ENCODE measurements around the gene EZR.

Gene EZR

DNA sequence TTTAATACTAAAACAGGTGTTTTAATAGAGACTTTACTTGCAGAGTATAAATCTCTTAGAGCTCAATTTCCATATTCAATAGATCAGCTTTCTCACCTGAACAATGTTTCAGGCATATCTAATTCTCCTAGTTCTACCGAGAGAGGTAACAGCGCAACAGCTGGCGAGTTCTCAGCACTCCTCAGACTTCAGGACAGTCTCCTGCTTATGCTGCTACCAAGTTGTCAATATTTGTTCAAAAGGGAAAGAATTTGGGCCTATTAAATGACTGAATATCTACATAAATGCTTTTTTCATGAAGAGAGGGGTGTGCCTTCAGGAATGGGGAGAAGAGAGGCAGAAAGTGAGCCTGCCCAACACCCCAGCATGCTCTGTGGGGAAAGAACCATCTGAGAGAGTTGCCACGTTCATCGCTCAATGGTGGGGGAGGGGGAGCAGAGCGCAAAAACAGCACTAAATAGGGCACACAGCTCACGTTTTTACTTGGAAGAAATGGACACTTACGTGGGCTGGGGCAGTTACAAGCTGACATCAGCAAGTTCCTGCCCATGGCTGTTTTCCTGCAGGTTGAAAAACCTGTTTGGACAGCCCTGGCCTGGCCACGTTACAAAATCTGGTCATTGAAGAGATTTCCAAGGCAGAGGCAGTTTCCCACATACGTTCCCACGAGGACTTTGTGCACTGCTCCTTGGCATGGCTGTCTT is 38.0 kb downstream of the EZR start:
- Histone ChIP-seq H3K4me1 (ENCODE audit: control insufficient read depth, insufficient read depth, low read length) (no peaks in the 10 kb centered on the region), H3K27ac (ENCODE audit: extremely low read depth, low read depth, low read length) (no peak overlapping the region), H3K9me3 (ENCODE audit: control insufficient read depth, insufficient read depth, low read depth, low read length) (no peaks in the 10 kb centered on the region), H3K4me3 (ENCODE audit: low read depth, low read length) (no peak overlapping the region), H3K36me3 (ENCODE audit: control insufficient read depth in 2 of 2, insufficient read depth in 1 of 2, low read length in 2 of 2) (peaks cover 33 to 98% of the 10 kb centered on the region in 2 experiments)
- ChIA-PET CTCF (interaction anchor here (0.9 to 1.8 kb wide), 5 partner anchors 11 to 193 kb away, joined by 3 to 6 read pairs (median 3); no protein-coding TSS in a partner anchor), POLR2A (interaction anchor here (0.9 to 1.5 kb wide), 3 partner anchors 18 to 88 kb away, joined by 3 read pairs; no protein-coding TSS in a partner anchor)
- TF ChIP-seq, protein P1, sequence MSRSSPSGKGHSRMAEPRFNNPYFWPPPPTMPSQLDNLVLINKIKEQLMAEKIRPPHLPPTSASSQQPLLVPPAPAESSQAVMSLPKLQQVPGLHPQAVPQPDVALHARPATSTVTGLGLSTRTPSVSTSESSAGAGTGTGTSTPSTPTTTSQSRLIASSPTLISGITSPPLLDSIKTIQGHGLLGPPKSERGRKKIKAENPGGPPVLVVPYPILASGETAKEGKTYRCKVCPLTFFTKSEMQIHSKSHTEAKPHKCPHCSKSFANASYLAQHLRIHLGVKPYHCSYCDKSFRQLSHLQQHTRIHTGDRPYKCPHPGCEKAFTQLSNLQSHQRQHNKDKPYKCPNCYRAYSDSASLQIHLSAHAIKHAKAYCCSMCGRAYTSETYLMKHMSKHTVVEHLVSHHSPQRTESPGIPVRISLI (tag by site-specific recombination; IDR thresholded peaks at IDR 0.05), result no peak
- no peak for TF ChIP-seq ZNF596 (tag by site-specific recombination; IDR thresholded peaks at IDR 0.05)
- no peak for TF ChIP-seq ZNF473 (tag by site-specific recombination; IDR thresholded peaks at IDR 0.05)
- no peak for TF ChIP-seq ZNF792 (tag by site-specific recombination; IDR thresholded peaks at IDR 0.05)
- TF ChIP-seq ZFP69B (tag by site-specific recombination; IDR thresholded peaks at IDR 0.05), result no peak
- no peak for TF ChIP-seq ZNF561 (tag by site-specific recombination; IDR thresholded peaks at IDR 0.05; ENCODE audit: borderline replicate concordance)

DNA sequence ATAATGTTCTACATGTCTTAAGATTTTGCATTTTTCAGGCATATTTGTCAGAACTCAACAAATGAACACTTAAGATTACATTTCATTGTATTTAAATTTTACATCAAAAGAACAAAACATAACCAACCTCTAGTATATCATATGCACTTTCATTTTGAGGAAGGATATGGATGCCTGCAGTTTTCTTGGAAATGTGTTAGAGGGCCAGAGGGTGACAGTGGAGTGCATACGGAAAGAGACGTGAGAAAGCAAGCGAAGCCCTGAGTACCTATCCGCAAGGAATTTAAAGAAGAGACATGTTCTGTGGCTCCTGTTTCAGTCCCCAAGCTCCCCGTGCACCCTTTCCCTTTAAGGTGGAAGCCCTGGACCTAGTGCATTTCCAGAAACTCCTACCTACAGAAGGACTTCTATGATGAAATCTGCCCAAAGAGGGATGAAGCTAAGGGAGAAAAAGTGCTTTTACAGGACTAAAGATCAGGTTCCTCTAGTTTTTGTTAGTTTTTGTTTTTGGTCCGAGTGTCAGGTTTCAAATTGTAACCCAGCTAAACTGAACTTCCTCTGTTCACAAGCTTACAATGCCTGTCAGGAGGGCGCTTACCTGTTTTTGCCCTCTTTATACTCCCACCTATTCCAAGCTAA is 38.8 kb downstream of the EZR start:
- Histone ChIP-seq H3K9me3 (ENCODE audit: control insufficient read depth, insufficient read depth, low read depth, low read length) (no peaks in the 10 kb centered on the region), H3K36me3 (ENCODE audit: control insufficient read depth in 2 of 2, insufficient read depth in 1 of 2, low read length in 2 of 2) (peaks cover 25 to 98% of the 10 kb centered on the region in 2 experiments), H3K4me1 (ENCODE audit: control insufficient read depth, insufficient read depth, low read length) (no peaks in the 10 kb centered on the region), H3K4me3 (ENCODE audit: low read depth, low read length) (no peak overlapping the region), H3K27ac (ENCODE audit: extremely low read depth, low read depth, low read length) (no peak overlapping the region)
- POLR2A ChIA-PET, result interaction anchor here (0.9 to 1.5 kb wide), 3 partner anchors 17 to 89 kb away, joined by 3 read pairs; no protein-coding TSS in a partner anchor
- TF ChIP-seq, protein P2, sequence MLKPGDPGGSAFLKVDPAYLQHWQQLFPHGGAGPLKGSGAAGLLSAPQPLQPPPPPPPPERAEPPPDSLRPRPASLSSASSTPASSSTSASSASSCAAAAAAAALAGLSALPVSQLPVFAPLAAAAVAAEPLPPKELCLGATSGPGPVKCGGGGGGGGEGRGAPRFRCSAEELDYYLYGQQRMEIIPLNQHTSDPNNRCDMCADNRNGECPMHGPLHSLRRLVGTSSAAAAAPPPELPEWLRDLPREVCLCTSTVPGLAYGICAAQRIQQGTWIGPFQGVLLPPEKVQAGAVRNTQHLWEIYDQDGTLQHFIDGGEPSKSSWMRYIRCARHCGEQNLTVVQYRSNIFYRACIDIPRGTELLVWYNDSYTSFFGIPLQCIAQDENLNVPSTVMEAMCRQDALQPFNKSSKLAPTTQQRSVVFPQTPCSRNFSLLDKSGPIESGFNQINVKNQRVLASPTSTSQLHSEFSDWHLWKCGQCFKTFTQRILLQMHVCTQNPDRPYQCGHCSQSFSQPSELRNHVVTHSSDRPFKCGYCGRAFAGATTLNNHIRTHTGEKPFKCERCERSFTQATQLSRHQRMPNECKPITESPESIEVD (tag by site-specific recombination; IDR thresholded peaks at IDR 0.05), result peak; percentile 70; the same call in 1 of the 2 replicates
- TF ChIP-seq ZNF660 (tag by site-specific recombination; IDR thresholded peaks at IDR 0.05), result no peak
- CTCF ChIA-PET, result interaction anchor here (0.5 to 1.8 kb wide), 4 partner anchors 12 to 194 kb away, joined by 3 to 6 read pairs (median 4); no protein-coding TSS in a partner anchor

DNA sequence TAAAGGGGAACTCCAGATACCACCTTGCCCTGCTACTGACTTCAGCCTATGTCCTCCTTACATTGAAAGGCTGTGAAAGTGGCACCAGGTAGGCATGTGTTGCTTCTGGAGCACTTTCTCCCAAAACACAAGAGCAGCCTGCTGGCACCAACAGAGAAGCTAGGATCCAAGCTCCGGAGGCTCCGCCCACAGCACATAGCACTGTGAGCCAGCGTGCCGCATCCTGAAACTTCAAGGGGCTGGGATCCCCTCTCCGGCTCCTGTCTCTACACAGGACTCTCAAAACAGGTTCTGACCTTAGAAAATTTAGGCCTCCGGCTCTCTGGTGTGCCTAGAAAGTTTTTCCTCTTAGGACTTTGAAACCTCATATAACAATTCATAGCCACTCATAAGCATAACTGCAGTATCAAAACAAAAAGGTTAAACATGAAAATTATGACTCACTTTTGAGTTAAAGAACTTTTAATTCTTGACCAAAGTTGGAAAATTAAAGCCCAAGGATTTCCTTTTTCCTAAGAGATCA is 41.1 kb downstream of the EZR start:
- no peak for TF ChIP-seq HOXA7 (CRISPR knock-in tag; IDR thresholded peaks at IDR 0.05; ENCODE audit: borderline replicate concordance)
- TF ChIP-seq, protein P3, sequence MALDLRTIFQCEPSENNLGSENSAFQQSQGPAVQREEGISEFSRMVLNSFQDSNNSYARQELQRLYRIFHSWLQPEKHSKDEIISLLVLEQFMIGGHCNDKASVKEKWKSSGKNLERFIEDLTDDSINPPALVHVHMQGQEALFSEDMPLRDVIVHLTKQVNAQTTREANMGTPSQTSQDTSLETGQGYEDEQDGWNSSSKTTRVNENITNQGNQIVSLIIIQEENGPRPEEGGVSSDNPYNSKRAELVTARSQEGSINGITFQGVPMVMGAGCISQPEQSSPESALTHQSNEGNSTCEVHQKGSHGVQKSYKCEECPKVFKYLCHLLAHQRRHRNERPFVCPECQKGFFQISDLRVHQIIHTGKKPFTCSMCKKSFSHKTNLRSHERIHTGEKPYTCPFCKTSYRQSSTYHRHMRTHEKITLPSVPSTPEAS (tag by site-specific recombination; IDR thresholded peaks at IDR 0.05), result no peak
- TF ChIP-seq KLF8 (tag by site-specific recombination; IDR thresholded peaks at IDR 0.05), result no peak
- no peak for TF ChIP-seq SP3 (tag by site-specific recombination; IDR thresholded peaks at IDR 0.05)
- no peak for TF ChIP-seq ZBTB20 (tag by site-specific recombination; IDR thresholded peaks at IDR 0.05)
- no peak for TF ChIP-seq ZNF426 (tag by site-specific recombination; IDR thresholded peaks at IDR 0.05)
- TF ChIP-seq ZNF169 (tag by site-specific recombination; IDR thresholded peaks at IDR 0.05), result no peak
- no peak for TF ChIP-seq ZNF501 (tag by site-specific recombination; IDR thresholded peaks at IDR 0.05)
- no peak for TF ChIP-seq ZNF311 (tag by site-specific recombination; IDR thresholded peaks at IDR 0.05; ENCODE audit: borderline replicate concordance)
- TF ChIP-seq ZBTB1 (tag by site-specific recombination; IDR thresholded peaks at IDR 0.05), result no peak
- TF ChIP-seq, protein P4, sequence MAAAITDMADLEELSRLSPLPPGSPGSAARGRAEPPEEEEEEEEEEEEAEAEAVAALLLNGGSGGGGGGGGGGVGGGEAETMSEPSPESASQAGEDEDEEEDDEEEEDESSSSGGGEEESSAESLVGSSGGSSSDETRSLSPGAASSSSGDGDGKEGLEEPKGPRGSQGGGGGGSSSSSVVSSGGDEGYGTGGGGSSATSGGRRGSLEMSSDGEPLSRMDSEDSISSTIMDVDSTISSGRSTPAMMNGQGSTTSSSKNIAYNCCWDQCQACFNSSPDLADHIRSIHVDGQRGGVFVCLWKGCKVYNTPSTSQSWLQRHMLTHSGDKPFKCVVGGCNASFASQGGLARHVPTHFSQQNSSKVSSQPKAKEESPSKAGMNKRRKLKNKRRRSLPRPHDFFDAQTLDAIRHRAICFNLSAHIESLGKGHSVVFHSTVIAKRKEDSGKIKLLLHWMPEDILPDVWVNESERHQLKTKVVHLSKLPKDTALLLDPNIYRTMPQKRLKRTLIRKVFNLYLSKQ (tag by site-specific recombination; IDR thresholded peaks at IDR 0.05; ENCODE audit: borderline replicate concordance), result no peak
- no peak for TF ChIP-seq ZFP37 (tag by site-specific recombination; IDR thresholded peaks at IDR 0.05)
- ChIA-PET POLR2A (no interaction called here), CTCF (interaction anchor here (0.7 kb wide), 1 partner anchor 15 kb away, joined by 4 read pairs; no protein-coding TSS in a partner anchor)
- no peak overlapping the region for H3K27ac ChIP-seq (ENCODE audit: extremely low read depth, low read depth, low read length)
- H3K4me3 ChIP-seq (ENCODE audit: low read depth, low read length), result no peak overlapping the region
- no peaks in the 10 kb centered on the region for H3K9me3 ChIP-seq (ENCODE audit: control insufficient read depth, insufficient read depth, low read depth, low read length)
- peaks cover 21 to 98% of the 10 kb centered on the region in 2 experiments for H3K36me3 ChIP-seq (ENCODE audit: control insufficient read depth in 2 of 2, insufficient read depth in 1 of 2, low read length in 2 of 2)
- H3K4me1 ChIP-seq (ENCODE audit: control insufficient read depth, insufficient read depth, low read length), result no peaks in the 10 kb centered on the region

Data from HEK293 (cell line).